GM12878 (cell line): ENCODE data around the gene C1orf210. TPM values are rescaled to one million over a fixed set of nuclear protein-coding genes. Genes with fewer than 3 reads are reported as not detected.

Source experiments
- ATAC-seq: fragments of 200-7000 bp; cut with Tn5 transposase; 3 replicates; pipeline ENCODE4 v1.9.1; 2020; ENCODE audit warnings: mild to moderate bottlenecking, moderate library complexity
- BruUV-seq: library from RNA; stranded (reverse); fragments of 400-500 nt; replicated peaks from 2 replicates; lab custom pipeline; 2021; lab: Mats Ljungman, UMichigan
- CTCF ChIA-PET: fragments of 300-600 bp; sonication (Branson Sonifier 250); formaldehyde crosslinking; extraction: SDS; loops from one replicate; lab custom pipeline; 2021; ENCODE audit warnings: inconsistent platforms; lab: Yijun Ruan, JAX
- POLR2A ChIA-PET: fragments of 350-600 bp; formaldehyde crosslinking; extraction: SDS; loops from one replicate; lab custom pipeline; 2021; ENCODE audit warnings: inconsistent platforms; lab: Charles Lee
- RAD21 ChIA-PET: fragments of 300-600 bp; sonication (Branson Sonifier 250); formaldehyde crosslinking; loops from one replicate; lab custom pipeline; 2023; ENCODE audit warnings: antibody characterized with exemption; ENCODE audit not compliant: unreplicated experiment; lab: Charles Lee
- SMC1A ChIA-PET: fragments of 300-600 bp; sonication (Branson Sonifier 250); formaldehyde crosslinking; loops from one replicate; lab custom pipeline; 2023; ENCODE audit not compliant: unreplicated experiment, uncharacterized antibody; lab: Charles Lee
- DNase-seq: peaks from one replicate; pipeline ENCODE4 v3.0.0-alpha.2; 2011; ENCODE audit warnings: low read depth, low spot score
- FAIRE-seq: peaks from 3 replicates; lab custom pipeline; 2011; peaks lifted over from hg19 to GRCh38; lab: Jason Lieb, UNC
- H2AFZ ChIP-seq: 2 replicates; pipeline ENCODE4 v1.6.0; 2011; ENCODE audit warnings: low read depth, low read length, control low read depth; ENCODE audit not compliant: control insufficient read depth
- H3K27ac ChIP-seq: 2 replicates; pipeline ENCODE4 v1.5.1; 2011; ENCODE audit warnings: control low read depth; ENCODE audit not compliant: control insufficient read depth, insufficient read depth
- H3K27me3 ChIP-seq, 2 experiments: replicated peaks in 1 of 2; 2 replicates each; pipeline versions ENCODE4 v1.6.0 to v1.6.1; 2011; ENCODE audit warnings: low read length in 1 of 2; ENCODE audit not compliant: control insufficient read depth in 2 of 2, insufficient read depth in 2 of 2
- H3K36me3 ChIP-seq, 2 experiments: 2 replicates each; pipeline ENCODE4 v1.5.1; 2011; ENCODE audit warnings: low read length in 1 of 2; ENCODE audit not compliant: control insufficient read depth in 2 of 2, insufficient read depth in 2 of 2
- H3K4me1 ChIP-seq: 2 replicates; pipeline ENCODE4 v1.6.1; 2011; ENCODE audit warnings: mild to moderate bottlenecking, low read length, moderate library complexity, mixed read lengths; ENCODE audit not compliant: control insufficient read depth, insufficient read depth
- H3K4me2 ChIP-seq: 2 replicates; pipeline ENCODE4 v1.6.0; 2011; ENCODE audit warnings: control low read depth; ENCODE audit not compliant: control insufficient read depth, insufficient read depth
- H3K4me3 ChIP-seq: fragments of 200-600 bp; sonication (generic); 2 replicates; pipeline ENCODE4 v1.5.1; 2016
- H3K79me2 ChIP-seq: 2 replicates; pipeline ENCODE4 v1.6.0; 2011; ENCODE audit warnings: low read length; ENCODE audit not compliant: control insufficient read depth, insufficient read depth
- H3K9ac ChIP-seq: 2 replicates; pipeline ENCODE4 v1.8.0; 2011; ENCODE audit warnings: low read length, control low read depth, mixed read lengths; ENCODE audit not compliant: control insufficient read depth, insufficient read depth
- H3K9me3 ChIP-seq: replicated peaks from 3 replicates; pipeline ENCODE4 v1.5.1; 2011; ENCODE audit warnings: mild to moderate bottlenecking, low read length; ENCODE audit not compliant: control insufficient read depth, insufficient read depth
- H4K20me1 ChIP-seq: 2 replicates; pipeline ENCODE4 v1.6.0; 2011; ENCODE audit not compliant: control insufficient read depth, insufficient read depth
- BCL11A ChIP-seq: IDR thresholded peaks from 2 replicates; pipeline ENCODE4 v1.6.1; 2011; ENCODE audit warnings: low read depth, low read length
- BCLAF1 ChIP-seq: fragments of 450-650 bp; IDR thresholded peaks from 2 replicates; pipeline ENCODE4 v1.6.1; 2017; ENCODE audit warnings: antibody characterized with exemption, mild to moderate bottlenecking, moderate library complexity
- CBX5 ChIP-seq: sonication (generic); IDR thresholded peaks from 2 replicates; pipeline ENCODE4 v1.6.1; 2016; ENCODE audit warnings: low read depth, moderate library complexity, mild to moderate bottlenecking, inconsistent platforms
- CEBPZ ChIP-seq: fragments of 150-350 bp; IDR thresholded peaks from 2 replicates; pipeline ENCODE4 v1.6.1; 2016; ENCODE audit warnings: low read depth, low read length
- DPF2 ChIP-seq: fragments of 450-650 bp; IDR thresholded peaks from 2 replicates; pipeline ENCODE4 v1.6.1; 2017; ENCODE audit warnings: mild to moderate bottlenecking
- IRF4 ChIP-seq: IDR thresholded peaks from 2 replicates; pipeline ENCODE4 v1.6.1; 2011; ENCODE audit warnings: low read depth, low read length
- PAX5 ChIP-seq: IDR thresholded peaks from 2 replicates; pipeline ENCODE4 v1.6.1; 2011; ENCODE audit warnings: low read depth, low read length, borderline replicate concordance
- SMC3 ChIP-seq: IDR thresholded peaks from 2 replicates; pipeline ENCODE4 v1.6.1; 2011; ENCODE audit warnings: low read length, improper control_type of control experiment, borderline replicate concordance
- SPI1 ChIP-seq: IDR thresholded peaks from 2 replicates; pipeline ENCODE4 v1.6.1; 2011; ENCODE audit warnings: low read depth, mild to moderate bottlenecking, low read length, moderate library complexity, borderline replicate concordance; ENCODE audit not compliant: insufficient read depth
- WGBS: methylation state at CpG from one replicate; pipeline ENCODE4 v1.1.6; 2016; ENCODE audit warnings: low lambda C conversion rate; ENCODE audit not compliant: insufficient replicate concordance, insufficient coverage; ENCODE audit errors: missing lambda C conversion rate; 5-methylcytosine and 5-hydroxymethylcytosine counted together
- in situ Hi-C: fragments of 300-500 bp; cut with MboI; formaldehyde crosslinking; loops from 9 replicates; pipeline ENCODE4 v1.14.3; 2018; ENCODE audit warnings: mixed read lengths
- intact Hi-C: fragments of 100-400 bp; cut with micrococcal nuclease; formaldehyde crosslinking; loops from one replicate; pipeline ENCODE4 v1.14.2; 2022; ENCODE audit not compliant: unreplicated experiment
- polyA plus RNA-seq, 11 experiments: library from polyadenylated mRNA; depleted of rRNA in 4 of 11; unstranded in 6 of 11; stranded (reverse) in 5 of 11; fragments of >200 nt; fragmentation: Nextera tagmentation in 4 of 11; fragmentation: Illumina TruSeq in 1 of 11; extraction: Ambion mirVana in 4 of 11; extraction: Trizol in 1 of 11; gene quantifications; 1 replicate in 1 of 11; 2 replicates in 10 of 11; pipeline versions ENCODE4 v1.2.1 to v1.2.3, GENCODE V29; 2011 to 2016; ENCODE audit warnings: inconsistent platforms in 2 of 11, missing spikeins in 2 of 11, low read depth in 1 of 11
- total RNA-seq, 4 experiments: library from RNA; depleted of rRNA in 3 of 4; stranded (reverse); fragments of >200 nt in 3 of 4; fragmentation: Illumina TruSeq in 1 of 4; extraction: Trizol in 1 of 4; gene quantifications; 2 replicates each; pipeline versions ENCODE4 v1.2.1 to v1.2.3, GENCODE V29; 2013 to 2021

C1orf210 gene
- total and polyA plus RNA-seq, 10 of the 15 experiments (the other 5 are each of a cell fraction or from before 2014, with no cell fraction given): 0.07 TPM; not detected in 9

- H3K4me1 ChIP-seq: peaks cover 19% of the 10 kb centered on the region
- TF ChIP-seq CBX5: no peak
- H2AFZ ChIP-seq: no peak overlapping the region
- no peak overlapping the region for H3K4me2 ChIP-seq
- H3K27ac ChIP-seq: no peak overlapping the region
- in situ Hi-C loops (no loop called here), intact Hi-C loops (no loop called here)
- ChIA-PET SMC1A (no interaction called here), RAD21 (interaction anchor here (1.7 kb wide), 1 partner anchor 53 kb away, joined by 5 read pairs; no protein-coding TSS in a partner anchor), POLR2A (no interaction called here), CTCF (interaction anchor here (1.2 to 5.4 kb wide), 2 partner anchors 127 to 173 kb away, joined by 3 to 89 read pairs; partner anchors contain the start of gene ELOVL1)
- H3K4me3 ChIP-seq: no peak overlapping the region
- ATAC-seq (no peak), FAIRE-seq (no peak), DNase-seq (no peak)
- no peaks in the 10 kb centered on the region for H3K27me3 ChIP-seq
- H3K79me2 ChIP-seq: no peaks in the 10 kb centered on the region
- H3K36me3 ChIP-seq: no peaks in the 10 kb centered on the region
- 52% methylated on average over 6 of the region's 6 CpGs for WGBS
- H3K9me3 ChIP-seq: no peaks in the 10 kb centered on the region
- no peak overlapping the region for H3K9ac ChIP-seq
- H4K20me1 ChIP-seq: no peaks in the 10 kb centered on the region
- no TSS peak for BruUV-seq
Observed at GRCh38 chr1:43241413-43241836, 44.0 kb downstream of the C1orf210 start.

- FAIRE-seq (peak; percentile 99), DNase-seq (peak; percentile 84), ATAC-seq (peak; percentile 96)
- Histone ChIP-seq H3K27ac (peak overlapping the region; percentile 74), H3K9me3 (no peaks in the 10 kb centered on the region), H3K4me2 (peak overlapping the region; percentile 31), H3K27me3 (no peaks in the 10 kb centered on the region), H2AFZ (peak overlapping the region; percentile 48), H3K9ac (peak overlapping the region; percentile 4; the same call in 1 of the 2 replicates), H3K36me3 (no peaks in the 10 kb centered on the region; a peak in 2 of 4 replicates), H3K4me3 (0 out of 2 replicates have a peak overlapping the region, but pooled peaks have one; percentile 13), H3K4me1 (peaks cover 19% of the 10 kb centered on the region), H4K20me1 (no peaks in the 10 kb centered on the region), H3K79me2 (no peaks in the 10 kb centered on the region)
- in situ Hi-C loops: no loop called here
- CTCF ChIA-PET: interaction anchor here (0.7 to 5.4 kb wide), 27 partner anchors 9 to 797 kb away, joined by 3 to 89 read pairs (median 4); partner anchors contain the start of genes ARTN, CDC20, ELOVL1 and MED8
- WGBS: 3% methylated on average over 3 of the region's 3 CpGs
- SMC1A ChIA-PET: interaction anchor here (0.6 to 4.2 kb wide), 28 partner anchors 12 to 524 kb away, joined by 3 to 70 read pairs (median 4); partner anchors contain the start of genes CDC20, ELOVL1, HYI and KDM4A
- POLR2A ChIA-PET: interaction anchor here (0.5 to 2.9 kb wide), 9 partner anchors 12 to 473 kb away, joined by 3 to 19 read pairs (median 5); partner anchors contain the start of genes CDC20, MED8 and SZT2
- intact Hi-C loops: loop anchor here (2.0 to 5.0 kb wide), 3 partner anchors 55 to 523 kb away; partner anchors contain the start of gene CDC20
- RAD21 ChIA-PET: interaction anchor here (0.6 to 3.5 kb wide), 26 partner anchors 9 to 706 kb away, joined by 3 to 52 read pairs (median 5); partner anchors contain the start of genes CDC20, HYI, KDM4A and MED8
- no TSS peak for BruUV-seq
- TF ChIP-seq PAX5: 0 out of 2 replicates have a peak, but pooled peaks have one; percentile 21
- no peak for TF ChIP-seq CEBPZ
- TF ChIP-seq BCL11A: peak; percentile 62; the same call in 1 of the 2 replicates
- TF ChIP-seq IRF4: 0 out of 2 replicates have a peak, but pooled peaks have one; percentile 51
- peak; percentile 17; the same call in 1 of the 2 replicates for TF ChIP-seq SMC3
- TF ChIP-seq BCLAF1: no peak
- peak; percentile 94 for TF ChIP-seq SPI1
- TF ChIP-seq DPF2: 0 out of 2 replicates have a peak, but pooled peaks have one; percentile 57
Observed at GRCh38 chr1:43239484-43239883, 45.9 kb downstream of the C1orf210 start.
